ENCODE measurements around the gene KRT40. TPM values are rescaled to one million over a fixed set of nuclear protein-coding genes. Genes with fewer than 3 reads are reported as not detected.

KRT40 gene
- total RNA-seq, 1 donor from 2014 or later = not detected

GRCh38 chr17:41020336-41020735, 36.2 kb upstream of the KRT40 start:
- H3K4me3 ChIP-seq = no peak overlapping the region
- H3K9me3 ChIP-seq = no peaks in the 10 kb centered on the region
- no peak overlapping the region for H3K27ac ChIP-seq
- intact Hi-C loops (cut with DNase I) = no loop called here
- TF ChIP-seq POLR2AphosphoS5 (IDR thresholded peaks at IDR 0.05; ENCODE audit: insufficient read depth in 1 of 2, low read depth in 1 of 2) (no peak), POLR2A (IDR thresholded peaks at IDR 0.05) (no peak), CTCF (IDR thresholded peaks at IDR 0.05) (no peak)
- no peak for DNase-seq (ENCODE audit: extremely low spot score in 2 of 2)
- H3K4me1 ChIP-seq = no peaks in the 10 kb centered on the region
- H3K27me3 ChIP-seq = no peaks in the 10 kb centered on the region
- H3K36me3 ChIP-seq = no peaks in the 10 kb centered on the region

GRCh38 chr17:41019415-41019814, 35.3 kb upstream of the KRT40 start:
- no peak for DNase-seq (ENCODE audit: extremely low spot score in 2 of 2)
- TF ChIP-seq CTCF (IDR thresholded peaks at IDR 0.05) (no peak), POLR2A (IDR thresholded peaks at IDR 0.05) (no peak), POLR2AphosphoS5 (IDR thresholded peaks at IDR 0.05; ENCODE audit: insufficient read depth in 1 of 2, low read depth in 1 of 2) (no peak)
- H3K36me3 ChIP-seq = no peaks in the 10 kb centered on the region
- H3K4me3 ChIP-seq = no peak overlapping the region
- intact Hi-C loops (cut with DNase I) = no loop called here
- no peak overlapping the region for H3K27ac ChIP-seq
- no peaks in the 10 kb centered on the region for H3K4me1 ChIP-seq
- no peaks in the 10 kb centered on the region for H3K27me3 ChIP-seq
- no peaks in the 10 kb centered on the region for H3K9me3 ChIP-seq

- H3K36me3 ChIP-seq = no peaks in the 10 kb centered on the region
- DNase-seq (ENCODE audit: extremely low spot score in 2 of 2) = no peak
- no peak overlapping the region for H3K4me3 ChIP-seq
- H3K4me1 ChIP-seq = peaks cover 4% of the 10 kb centered on the region
- H3K27me3 ChIP-seq = no peaks in the 10 kb centered on the region
- no peak overlapping the region for H3K27ac ChIP-seq
- intact Hi-C loops (cut with DNase I) = no loop called here
- no peaks in the 10 kb centered on the region for H3K9me3 ChIP-seq
- TF ChIP-seq CTCF (IDR thresholded peaks at IDR 0.05) (no peak), POLR2AphosphoS5 (IDR thresholded peaks at IDR 0.05; ENCODE audit: insufficient read depth in 1 of 2, low read depth in 1 of 2) (no peak), POLR2A (IDR thresholded peaks at IDR 0.05) (no peak)
Measured at GRCh38 chr17:41018541-41018940, 34.4 kb upstream of the KRT40 start.

- TF ChIP-seq POLR2A (IDR thresholded peaks at IDR 0.05) (no peak), POLR2AphosphoS5 (IDR thresholded peaks at IDR 0.05; ENCODE audit: insufficient read depth in 1 of 2, low read depth in 1 of 2) (no peak), CTCF (IDR thresholded peaks at IDR 0.05) (no peak)
Measured at GRCh38 chr17:41016578-41017215, 32.6 kb upstream of the KRT40 start.

GRCh38 chr17:41015454-41015853, 31.3 kb upstream of the KRT40 start:
- intact Hi-C loops (cut with DNase I) = no loop called here
- Histone ChIP-seq H3K4me3 (no peak overlapping the region), H3K27ac (no peak overlapping the region), H3K9me3 (no peaks in the 10 kb centered on the region), H3K27me3 (no peaks in the 10 kb centered on the region), H3K36me3 (no peaks in the 10 kb centered on the region), H3K4me1 (peaks cover 7% of the 10 kb centered on the region)
- no peak for DNase-seq (ENCODE audit: extremely low spot score in 2 of 2)
- TF ChIP-seq POLR2AphosphoS5 (IDR thresholded peaks at IDR 0.05; ENCODE audit: insufficient read depth in 1 of 2, low read depth in 1 of 2) (no peak), CTCF (IDR thresholded peaks at IDR 0.05) (no peak), POLR2A (IDR thresholded peaks at IDR 0.05) (no peak)

More at GRCh38 chr17:41016578-41017215, 32.6 kb upstream of the KRT40 start:
- Histone ChIP-seq H3K27ac (no peak overlapping the region), H3K4me1 (peaks cover 7% of the 10 kb centered on the region), H3K27me3 (no peaks in the 10 kb centered on the region), H3K36me3 (no peaks in the 10 kb centered on the region), H3K9me3 (no peaks in the 10 kb centered on the region), H3K4me3 (no peak overlapping the region)
- no peak for DNase-seq (ENCODE audit: extremely low spot score in 2 of 2)
- intact Hi-C loops (cut with DNase I) = no loop called here
